Measurements from ENCODE around the gene GGNBP2.

DNA sequence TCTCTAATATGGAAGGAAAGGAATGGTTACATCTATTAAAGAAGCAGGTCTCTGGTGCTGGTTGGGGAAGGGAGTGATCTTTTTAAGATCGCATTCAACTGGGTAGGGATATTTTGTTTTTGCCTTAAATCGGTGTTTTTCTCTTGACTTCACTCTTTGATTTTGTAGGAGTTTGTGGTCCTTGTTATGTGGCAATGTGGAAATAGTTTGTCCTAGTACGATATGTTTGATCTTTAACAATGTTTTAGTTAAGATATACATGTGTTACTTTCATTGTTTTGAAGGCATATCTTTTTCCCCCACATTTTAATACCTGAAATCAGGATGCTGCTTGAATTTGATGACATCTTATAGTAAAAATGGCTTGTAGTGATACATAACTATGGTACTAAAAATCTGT lies 8.7 kb downstream of the GGNBP2 start:
- TF ChIP-seq, protein P1, sequence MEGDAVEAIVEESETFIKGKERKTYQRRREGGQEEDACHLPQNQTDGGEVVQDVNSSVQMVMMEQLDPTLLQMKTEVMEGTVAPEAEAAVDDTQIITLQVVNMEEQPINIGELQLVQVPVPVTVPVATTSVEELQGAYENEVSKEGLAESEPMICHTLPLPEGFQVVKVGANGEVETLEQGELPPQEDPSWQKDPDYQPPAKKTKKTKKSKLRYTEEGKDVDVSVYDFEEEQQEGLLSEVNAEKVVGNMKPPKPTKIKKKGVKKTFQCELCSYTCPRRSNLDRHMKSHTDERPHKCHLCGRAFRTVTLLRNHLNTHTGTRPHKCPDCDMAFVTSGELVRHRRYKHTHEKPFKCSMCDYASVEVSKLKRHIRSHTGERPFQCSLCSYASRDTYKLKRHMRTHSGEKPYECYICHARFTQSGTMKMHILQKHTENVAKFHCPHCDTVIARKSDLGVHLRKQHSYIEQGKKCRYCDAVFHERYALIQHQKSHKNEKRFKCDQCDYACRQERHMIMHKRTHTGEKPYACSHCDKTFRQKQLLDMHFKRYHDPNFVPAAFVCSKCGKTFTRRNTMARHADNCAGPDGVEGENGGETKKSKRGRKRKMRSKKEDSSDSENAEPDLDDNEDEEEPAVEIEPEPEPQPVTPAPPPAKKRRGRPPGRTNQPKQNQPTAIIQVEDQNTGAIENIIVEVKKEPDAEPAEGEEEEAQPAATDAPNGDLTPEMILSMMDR (IDR thresholded peaks at IDR 0.05), result no peak
- TF ChIP-seq POLR2A (IDR thresholded peaks at IDR 0.05; ENCODE audit: low read depth), result no peak
- TF ChIP-seq EP300 (IDR thresholded peaks at IDR 0.05), result no peak
- TF ChIP-seq POLR2AphosphoS5 (IDR thresholded peaks at IDR 0.05), result no peak

Data from esophagus muscularis mucosa (tissue), 4 donors.